HG03108 (cell line): ENCODE data around the gene YIF1B.

Experiments
- ATAC-seq: cut with Tn5 transposase; IDR thresholded peaks from one replicate; pipeline ENCODE4 v1.9.1; 2021; ENCODE audit warnings: moderate library complexity; ENCODE audit not compliant: unreplicated experiment

Gene YIF1B

GRCh38 chr19:38335949-38336637 is 20.3 kb upstream of the YIF1B start:
- peak; percentile 65 for ATAC-seq

- ATAC-seq, result no peak
These were observed 17.5 kb upstream of the YIF1B start for GRCh38 chr19:38333245-38333644.

- no peak for ATAC-seq
These were observed 16.0 kb upstream of the YIF1B start for GRCh38 chr19:38331728-38332127.

GRCh38 chr19:38329651-38330050 is 13.9 kb upstream of the YIF1B start:
- ATAC-seq, result no peak

- no peak for ATAC-seq
These were observed 10.8 kb upstream of the YIF1B start for GRCh38 chr19:38326591-38326990.

- ATAC-seq, result no peak
These were observed 8.7 kb upstream of the YIF1B start for GRCh38 chr19:38324431-38324830.

- ATAC-seq, result no peak
These were observed 7.5 kb upstream of the YIF1B start for GRCh38 chr19:38323291-38323690.

- ATAC-seq, result no peak
These were observed 6.0 kb upstream of the YIF1B start for GRCh38 chr19:38321646-38322196.

- no peak for ATAC-seq
These were observed 5.2 kb upstream of the YIF1B start for GRCh38 chr19:38320969-38321339.

- no peak for ATAC-seq
These were observed 3.9 kb upstream of the YIF1B start, which contains the start of gene KCNK6 for GRCh38 chr19:38319421-38320258. Gene KCNK6 (plus strand): TSS chr19:38319845. CDS start chr19:38319951, 106 bp downstream.

- no peak for ATAC-seq
These were observed 2.9 kb upstream of the YIF1B start for GRCh38 chr19:38318660-38319059.

- ATAC-seq, result no peak
These were observed 1.4 kb upstream of the YIF1B start for GRCh38 chr19:38317104-38317612.

GRCh38 chr19:38316477-38317067 is 825 bp upstream of the YIF1B start:
- ATAC-seq, result no peak

- no peak for ATAC-seq
These were observed 4.8 kb downstream of the YIF1B start for GRCh38 chr19:38310986-38311385.

GRCh38 chr19:38310279-38310670 is 5.5 kb downstream of the YIF1B start:
- no peak for ATAC-seq

- no peak for ATAC-seq
These were observed 6.0 kb downstream of the YIF1B start for GRCh38 chr19:38309615-38310278.

- ATAC-seq, result no peak
These were observed 6.7 kb downstream of the YIF1B start for GRCh38 chr19:38308926-38309614.

GRCh38 chr19:38308006-38308766 is 7.6 kb downstream of the YIF1B start:
- no peak for ATAC-seq

- ATAC-seq, result no peak
These were observed 8.2 kb downstream of the YIF1B start for GRCh38 chr19:38307597-38307996.

GRCh38 chr19:38307076-38307475 is 8.7 kb downstream of the YIF1B start:
- no peak for ATAC-seq
